ENCODE results near the gene HIPK3.

- TF ChIP-seq POLR2AphosphoS5 (IDR thresholded peaks at IDR 0.05; ENCODE audit: low read depth, low read length) (no peak), TAF1 (IDR thresholded peaks at IDR 0.05; ENCODE audit: low read depth, low read length) (no peak), POLR2A (IDR thresholded peaks at IDR 0.05; ENCODE audit: low read depth, low read length) (no peak), SPI1 (IDR thresholded peaks at IDR 0.05; ENCODE audit: low read depth, low read length) (no peak), PAX5 (IDR thresholded peaks at IDR 0.05; ENCODE audit: insufficient read depth, low read length, severe bottlenecking) (no peak)
Measured at GRCh38 chr11:33366918-33367317, 109.7 kb downstream of the HIPK3 start.

Measured in GM12891 (cell line).